Keratinocyte (primary cell): ENCODE data around the gene MAGI1. TPM values are rescaled to one million over a fixed set of nuclear protein-coding genes. Genes with fewer than 3 reads are reported as not detected.

ENCODE experiments used
- DNase-seq: peaks from one replicate; pipeline ENCODE4 v3.0.0-alpha.2; 2011; ENCODE audit warnings: low read depth, missing footprints, low spot score
- FAIRE-seq: peaks from 2 replicates; lab custom pipeline; 2011; peaks lifted over from hg19 to GRCh38; lab: Jason Lieb, UNC
- H2AFZ ChIP-seq: 2 replicates; pipeline ENCODE4 v1.6.0; 2012; ENCODE audit warnings: low read length, control low read depth, inconsistent platforms; ENCODE audit not compliant: control insufficient read depth
- H3K27ac ChIP-seq: 2 replicates; pipeline ENCODE4 v1.5.1; 2011; ENCODE audit warnings: low read length; ENCODE audit not compliant: control insufficient read depth, insufficient read depth
- H3K27me3 ChIP-seq: 3 replicates; pipeline ENCODE4 v1.6.0; 2011; ENCODE audit warnings: low read length; ENCODE audit not compliant: control insufficient read depth, insufficient read depth; ENCODE audit errors: extremely low read depth
- H3K36me3 ChIP-seq, 2 experiments: 2 replicates in 1 of 2; 3 replicates in 1 of 2; pipeline ENCODE4 v1.5.1; 2011; ENCODE audit warnings: low read length in 2 of 2, mild to moderate bottlenecking in 1 of 2; ENCODE audit not compliant: control insufficient read depth in 2 of 2, insufficient read depth in 2 of 2; ENCODE audit errors: extremely low read depth in 1 of 2
- H3K4me1 ChIP-seq: 3 replicates; pipeline ENCODE4 v1.5.1; 2011; ENCODE audit warnings: low read length; ENCODE audit not compliant: control insufficient read depth, insufficient read depth; ENCODE audit errors: extremely low read depth
- H3K4me2 ChIP-seq: 3 replicates; pipeline ENCODE4 v1.6.0; 2011; ENCODE audit warnings: low read depth, low read length; ENCODE audit not compliant: control insufficient read depth, insufficient read depth; ENCODE audit errors: extremely low read depth
- H3K4me3 ChIP-seq, 3 experiments: fragments of 200-600 bp in 1 of 3; sonication (generic) in 1 of 3; 2 replicates in 2 of 3; 3 replicates in 1 of 3; pipeline ENCODE4 v1.5.1; 2011 to 2016; ENCODE audit warnings: low read length in 3 of 3, mild to moderate bottlenecking in 3 of 3, control low read depth in 2 of 3, inconsistent platforms in 1 of 3, low read depth in 1 of 3, mixed read lengths in 1 of 3, mixed run types in 1 of 3, moderate library complexity in 1 of 3; ENCODE audit not compliant: control insufficient read depth in 2 of 3, insufficient read depth in 2 of 3; ENCODE audit errors: extremely low read depth in 1 of 3
- H3K79me2 ChIP-seq: 2 replicates; pipeline ENCODE4 v1.6.0; 2012; ENCODE audit warnings: low read length; ENCODE audit not compliant: control insufficient read depth, insufficient read depth
- H3K9ac ChIP-seq: 3 replicates; pipeline ENCODE4 v1.6.0; 2011; ENCODE audit warnings: low read length; ENCODE audit not compliant: control insufficient read depth, insufficient read depth; ENCODE audit errors: extremely low read depth
- H3K9me1 ChIP-seq: 3 replicates; pipeline ENCODE4 v1.6.0; 2011; ENCODE audit warnings: low read length; ENCODE audit not compliant: control insufficient read depth, insufficient read depth; ENCODE audit errors: extremely low read depth
- H3K9me3 ChIP-seq: 2 replicates; pipeline ENCODE4 v1.5.1; 2012; ENCODE audit warnings: low read depth, low read length; ENCODE audit not compliant: control insufficient read depth
- H4K20me1 ChIP-seq: 3 replicates; pipeline ENCODE4 v1.6.0; 2011; ENCODE audit warnings: low read length; ENCODE audit not compliant: control insufficient read depth, insufficient read depth; ENCODE audit errors: extremely low read depth
- EZH2 ChIP-seq: IDR thresholded peaks from one replicate; pipeline ENCODE4 v1.6.1; 2012; ENCODE audit warnings: inconsistent platforms, mild to moderate bottlenecking, low read length, moderate library complexity
- dilution Hi-C: fragments of 300-500 bp; cut with MboI; formaldehyde crosslinking; loops from one replicate; pipeline ENCODE4 v1.7.0; 2020; ENCODE audit warnings: low sequenced_read_pairs; ENCODE audit not compliant: extremely low pct_ligation_motif_present
- polyA plus RNA-seq, 5 experiments: library from polyadenylated mRNA; depleted of rRNA in 3 of 5; stranded (reverse) in 3 of 5; stranded (forward) in 1 of 5; unstranded in 1 of 5; fragments of >200 nt; gene quantifications; 1 replicate in 1 of 5; 2 replicates in 3 of 5; 3 replicates in 1 of 5; pipeline versions ENCODE4 v1.2.1 to v1.2.3, GENCODE V29; 2011 to 2012; ENCODE audit warnings: missing spikeins in 2 of 5, low read depth in 1 of 5, low replicate concordance in 1 of 5
- TF ChIP-seq, protein P1 (sequence below), 3 experiments: IDR thresholded peaks in 1 of 3; conservative IDR thresholded peaks in 1 of 3; optimal IDR thresholded peaks in 1 of 3; 2 replicates in 2 of 3; 3 replicates in 1 of 3; pipeline versions ENCODE3 to v1.5.1; 2011; ENCODE audit warnings: low read length in 3 of 3, mild to moderate bottlenecking in 3 of 3, moderate library complexity in 2 of 3, control low read depth in 1 of 3, inconsistent platforms in 1 of 3; ENCODE audit not compliant: insufficient read depth in 2 of 3; ENCODE audit errors: extremely low read depth in 1 of 3

Gene MAGI1
- polyA plus RNA-seq, 1 donor (not counting 4 experiments of a cell fraction or from before 2014, with no cell fraction given), result 10.9 TPM

- no peak overlapping the region for H3K4me3 ChIP-seq
- H3K9me1 ChIP-seq, result no peaks in the 10 kb centered on the region
- no peak overlapping the region for H3K27ac ChIP-seq
- H3K36me3 ChIP-seq, result no peaks in the 10 kb centered on the region
- no peak overlapping the region for H2AFZ ChIP-seq
- FAIRE-seq (no peak), DNase-seq (no peak)
- H3K4me1 ChIP-seq, result no peaks in the 10 kb centered on the region
- no peaks in the 10 kb centered on the region for H4K20me1 ChIP-seq
- no peak overlapping the region for H3K4me2 ChIP-seq
- no peak for TF ChIP-seq EZH2
- TF ChIP-seq, protein P1, sequence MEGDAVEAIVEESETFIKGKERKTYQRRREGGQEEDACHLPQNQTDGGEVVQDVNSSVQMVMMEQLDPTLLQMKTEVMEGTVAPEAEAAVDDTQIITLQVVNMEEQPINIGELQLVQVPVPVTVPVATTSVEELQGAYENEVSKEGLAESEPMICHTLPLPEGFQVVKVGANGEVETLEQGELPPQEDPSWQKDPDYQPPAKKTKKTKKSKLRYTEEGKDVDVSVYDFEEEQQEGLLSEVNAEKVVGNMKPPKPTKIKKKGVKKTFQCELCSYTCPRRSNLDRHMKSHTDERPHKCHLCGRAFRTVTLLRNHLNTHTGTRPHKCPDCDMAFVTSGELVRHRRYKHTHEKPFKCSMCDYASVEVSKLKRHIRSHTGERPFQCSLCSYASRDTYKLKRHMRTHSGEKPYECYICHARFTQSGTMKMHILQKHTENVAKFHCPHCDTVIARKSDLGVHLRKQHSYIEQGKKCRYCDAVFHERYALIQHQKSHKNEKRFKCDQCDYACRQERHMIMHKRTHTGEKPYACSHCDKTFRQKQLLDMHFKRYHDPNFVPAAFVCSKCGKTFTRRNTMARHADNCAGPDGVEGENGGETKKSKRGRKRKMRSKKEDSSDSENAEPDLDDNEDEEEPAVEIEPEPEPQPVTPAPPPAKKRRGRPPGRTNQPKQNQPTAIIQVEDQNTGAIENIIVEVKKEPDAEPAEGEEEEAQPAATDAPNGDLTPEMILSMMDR (optimal IDR thresholded peaks at IDR 0.05 in 1 of 3, IDR thresholded peaks at IDR 0.05 in 1 of 3, conservative IDR thresholded peaks at IDR 0.05 in 1 of 3; ENCODE audit: extremely low read depth in 1 of 3, insufficient read depth in 2 of 3, low read length in 3 of 3), result no peak
- no peak overlapping the region for H3K9ac ChIP-seq
- no peaks in the 10 kb centered on the region for H3K27me3 ChIP-seq
- no peaks in the 10 kb centered on the region for H3K79me2 ChIP-seq
- dilution Hi-C loops, result no loop called here
- no peaks in the 10 kb centered on the region for H3K9me3 ChIP-seq
Measured at GRCh38 chr3:65557899-65558564, 480.7 kb downstream of the MAGI1 start.

DNA sequence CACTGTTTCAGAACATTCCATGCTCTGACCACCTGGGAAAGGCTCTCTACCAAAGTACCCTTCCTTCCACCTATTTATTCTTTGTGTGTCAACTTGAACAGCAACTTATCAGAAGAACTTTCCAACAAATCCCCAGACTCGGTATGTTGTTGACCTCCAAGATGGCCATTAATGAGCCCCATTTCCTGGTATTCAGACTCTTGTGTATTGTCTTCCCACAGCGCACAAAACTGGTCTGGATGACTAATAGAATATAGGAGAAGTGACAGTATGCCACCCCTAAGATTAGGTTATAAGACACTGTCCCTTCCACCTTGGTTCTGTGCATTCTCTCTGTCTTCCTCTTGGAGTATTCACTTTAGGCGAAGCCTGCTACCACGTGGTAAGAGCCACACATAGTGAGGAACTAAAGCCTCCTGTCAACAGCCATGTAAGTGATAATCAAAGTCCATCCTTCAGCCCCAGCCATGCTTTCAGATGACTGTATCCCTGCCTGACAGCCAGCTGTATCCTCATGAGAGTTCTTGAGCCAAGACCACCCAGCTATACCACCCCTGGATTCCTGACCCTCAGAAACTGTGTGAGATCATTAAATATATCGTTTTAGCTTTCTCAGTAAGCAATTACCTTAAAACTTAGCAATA lies 481.7 kb downstream of the MAGI1 start:
- H3K27me3 ChIP-seq, result no peaks in the 10 kb centered on the region
- H3K4me2 ChIP-seq, result no peak overlapping the region
- H3K9me3 ChIP-seq, result no peaks in the 10 kb centered on the region
- H3K79me2 ChIP-seq, result no peaks in the 10 kb centered on the region
- no peaks in the 10 kb centered on the region for H3K4me1 ChIP-seq
- no peak for FAIRE-seq
- H3K9ac ChIP-seq, result no peak overlapping the region
- no peaks in the 10 kb centered on the region for H3K36me3 ChIP-seq
- H3K27ac ChIP-seq, result no peak overlapping the region
- no peak overlapping the region for H2AFZ ChIP-seq
- dilution Hi-C loops, result no loop called here
- TF ChIP-seq, protein P1 (optimal IDR thresholded peaks at IDR 0.05 in 1 of 3, IDR thresholded peaks at IDR 0.05 in 1 of 3, conservative IDR thresholded peaks at IDR 0.05 in 1 of 3; ENCODE audit: extremely low read depth in 1 of 3, insufficient read depth in 2 of 3, low read length in 3 of 3), result no peak
- no peak for TF ChIP-seq EZH2
- H3K4me3 ChIP-seq, result no peak overlapping the region
- no peak for DNase-seq
- H4K20me1 ChIP-seq, result no peaks in the 10 kb centered on the region
- no peaks in the 10 kb centered on the region for H3K9me1 ChIP-seq
